ENCODE results near the gene NDC80. TPM values are rescaled to one million over a fixed set of nuclear protein-coding genes. Genes with fewer than 3 reads are reported as not detected.

NDC80 gene
- total RNA-seq, 4 donors from 2014 or later, result 0.63 to 3.7 (median 1.4) TPM

- no peaks in the 10 kb centered on the region for H3K27me3 ChIP-seq
- no peak overlapping the region for H3K4me3 ChIP-seq
- WGBS, 2 donors, result 94 to 95% methylated on average over 2 of the region's 2 CpGs
- peaks cover 0 to 7% (median 3%) of the 10 kb centered on the region in 4 donors for H3K4me1 ChIP-seq
- H3K36me3 ChIP-seq, result peaks cover 0 to 17% (median 0%) of the 10 kb centered on the region in 3 donors
- no peak overlapping the region for H3K27ac ChIP-seq
- no peak for TF ChIP-seq POLR2A (IDR thresholded peaks at IDR 0.05)
- no peak for TF ChIP-seq EP300 (IDR thresholded peaks at IDR 0.05)
- TF ChIP-seq CTCF (IDR thresholded peaks at IDR 0.05), result no peak
- H3K9me3 ChIP-seq, result no peaks in the 10 kb centered on the region
- no peak for DNase-seq (ENCODE audit: low spot score in 2 of 2)
These were observed 39.6 kb upstream of the NDC80 start for GRCh38 chr18:2531751-2532150.

- Histone ChIP-seq H3K9me3 (no peaks in the 10 kb centered on the region), H3K27me3 (no peaks in the 10 kb centered on the region), H3K36me3 (peaks cover 0 to 17% (median 0%) of the 10 kb centered on the region in 3 donors), H3K27ac (no peak overlapping the region), H3K4me1 (peaks cover 0 to 18% (median 4%) of the 10 kb centered on the region in 4 donors), H3K4me3 (no peak overlapping the region)
- WGBS, 2 donors, result 94 to 100% methylated on average over 2 of the region's 2 CpGs
- TF ChIP-seq POLR2A (IDR thresholded peaks at IDR 0.05) (no peak), EP300 (IDR thresholded peaks at IDR 0.05) (no peak), CTCF (IDR thresholded peaks at IDR 0.05) (no peak)
- no peak for DNase-seq (ENCODE audit: low spot score in 2 of 2)
These were observed 38.6 kb upstream of the NDC80 start for GRCh38 chr18:2532797-2533196.

- Histone ChIP-seq H3K9me3 (no peaks in the 10 kb centered on the region), H3K36me3 (peaks cover 0 to 17% (median 0%) of the 10 kb centered on the region in 3 donors), H3K4me3 (no peak overlapping the region), H3K4me1 (peaks cover 0 to 31% (median 9%) of the 10 kb centered on the region in 4 donors), H3K27ac (no peak overlapping the region), H3K27me3 (no peaks in the 10 kb centered on the region)
- WGBS, 2 donors, result 92 to 98% methylated on average over 1 of the region's 1 CpG
- DNase-seq (ENCODE audit: low spot score in 2 of 2), result no peak
- TF ChIP-seq EP300 (IDR thresholded peaks at IDR 0.05), result no peak
- TF ChIP-seq POLR2A (IDR thresholded peaks at IDR 0.05), result no peak
- TF ChIP-seq CTCF (IDR thresholded peaks at IDR 0.05), result no peak
These were observed 36.5 kb upstream of the NDC80 start for GRCh38 chr18:2534906-2535305.

- no peaks in the 10 kb centered on the region for H3K9me3 ChIP-seq
- DNase-seq (ENCODE audit: low spot score in 2 of 2), result no peak
- H3K4me1 ChIP-seq, result peaks cover 0 to 31% (median 9%) of the 10 kb centered on the region in 4 donors
- H3K4me3 ChIP-seq, result no peak overlapping the region
- H3K27ac ChIP-seq, result no peak overlapping the region
- TF ChIP-seq CTCF (IDR thresholded peaks at IDR 0.05), result no peak
- TF ChIP-seq EP300 (IDR thresholded peaks at IDR 0.05), result no peak
- no peak for TF ChIP-seq POLR2A (IDR thresholded peaks at IDR 0.05)
- no peaks in the 10 kb centered on the region for H3K27me3 ChIP-seq
- WGBS, 2 donors, result 83 to 100% methylated on average over 1 of the region's 1 CpG
- H3K36me3 ChIP-seq, result peaks cover 0 to 17% (median 0%) of the 10 kb centered on the region in 3 donors
These were observed 35.9 kb upstream of the NDC80 start for GRCh38 chr18:2535419-2535910.

GRCh38 chr18:2536063-2536462 is 35.3 kb upstream of the NDC80 start:
- H3K36me3 ChIP-seq, result peaks cover 0 to 17% (median 0%) of the 10 kb centered on the region in 3 donors
- no peak overlapping the region for H3K4me3 ChIP-seq
- H3K27me3 ChIP-seq, result no peaks in the 10 kb centered on the region
- peaks cover 0 to 31% (median 9%) of the 10 kb centered on the region in 4 donors for H3K4me1 ChIP-seq
- no peak for TF ChIP-seq EP300 (IDR thresholded peaks at IDR 0.05)
- peak overlapping the region in 1 of 4 donors; percentile 49 for H3K27ac ChIP-seq
- H3K9me3 ChIP-seq, result no peaks in the 10 kb centered on the region
- DNase-seq (ENCODE audit: low spot score in 2 of 2), result no peak
- WGBS, 2 donors, result 32 to 71% methylated on average over 2 of the region's 2 CpGs
